HEK293 (cell line): ENCODE results near the gene MAGI1.

ENCODE experiments used
- CTCF ChIA-PET: fragments of 350-600 bp; formaldehyde crosslinking; extraction: SDS; loops from one replicate; lab custom pipeline; 2021; ENCODE audit warnings: antibody characterized with exemption; lab: Yijun Ruan, JAX
- POLR2A ChIA-PET: fragments of 300-600 bp; formaldehyde crosslinking; extraction: SDS; loops from one replicate; lab custom pipeline; 2020; ENCODE audit warnings: antibody characterized with exemption, inconsistent platforms; lab: Yijun Ruan, JAX
- H3K27ac ChIP-seq: fragments of 200-500 bp; sonication (Bioruptor generic); 2 replicates; pipeline ENCODE4 v1.5.1; 2014; ENCODE audit warnings: low read depth, low read length, control low read depth, inconsistent platforms; ENCODE audit errors: extremely low read depth
- H3K36me3 ChIP-seq, 2 experiments: fragments of 200-500 bp in 1 of 2; sonication (Bioruptor generic) in 1 of 2; 1 replicate in 1 of 2; 2 replicates in 1 of 2; pipeline ENCODE4 v1.5.1; 2014 to 2017; ENCODE audit warnings: inconsistent platforms in 2 of 2, low read length in 2 of 2; ENCODE audit not compliant: control insufficient read depth in 2 of 2, insufficient read depth in 1 of 2
- H3K4me1 ChIP-seq: fragments of 200-500 bp; sonication (Bioruptor generic); 2 replicates; pipeline ENCODE4 v1.5.1; 2014; ENCODE audit warnings: mild to moderate bottlenecking, low read length, inconsistent platforms; ENCODE audit not compliant: control insufficient read depth, insufficient read depth
- H3K4me3 ChIP-seq: 2 replicates; pipeline ENCODE4 v1.5.1; 2011; ENCODE audit warnings: low read depth, mild to moderate bottlenecking, control low read depth, low read length, moderate library complexity
- H3K9me3 ChIP-seq: fragments of 200-500 bp; sonication (Bioruptor generic); 2 replicates; pipeline ENCODE4 v1.5.1; 2014; ENCODE audit warnings: low read depth, low read length, inconsistent platforms; ENCODE audit not compliant: control insufficient read depth, insufficient read depth
- GLI2 ChIP-seq: fragments of 450-650 bp; formaldehyde crosslinking; IDR thresholded peaks from 2 replicates; pipeline ENCODE4; 2017; ENCODE audit warnings: missing biosample characterization, missing genetic modification characterization, low read depth, borderline replicate concordance
- GLI4 ChIP-seq: fragments of 450-650 bp; formaldehyde crosslinking; IDR thresholded peaks from 2 replicates; pipeline ENCODE4 v1.5.1; 2016; ENCODE audit warnings: missing biosample characterization, missing genetic modification characterization
- HOXA7 ChIP-seq: sonication (generic); formaldehyde crosslinking; IDR thresholded peaks from 2 replicates; pipeline ENCODE4 v1.8.1; 2022; ENCODE audit warnings: missing genetic modification reagents, borderline replicate concordance
- INSM2 ChIP-seq: fragments of 450-650 bp; formaldehyde crosslinking; IDR thresholded peaks from 2 replicates; pipeline ENCODE4 v1.5.1; 2016; ENCODE audit warnings: missing biosample characterization, missing genetic modification characterization
- PRDM10 ChIP-seq: fragments of 450-650 bp; formaldehyde crosslinking; IDR thresholded peaks from 2 replicates; pipeline ENCODE4 v1.5.1; 2016; ENCODE audit warnings: missing biosample characterization, missing genetic modification characterization
- SCRT1 ChIP-seq: fragments of 450-650 bp; formaldehyde crosslinking; IDR thresholded peaks from 2 replicates; pipeline ENCODE4 v1.5.1; 2016; ENCODE audit warnings: missing biosample characterization, missing genetic modification characterization, borderline replicate concordance
- TRIM28 ChIP-seq: IDR thresholded peaks from 2 replicates; pipeline ENCODE4 v1.6.1; 2011; ENCODE audit warnings: low read length, control low read depth, borderline replicate concordance
- ZBTB17 ChIP-seq: fragments of 450-650 bp; formaldehyde crosslinking; IDR thresholded peaks from 2 replicates; pipeline ENCODE4 v1.5.1; 2016; ENCODE audit warnings: missing biosample characterization, missing genetic modification characterization
- ZBTB20 ChIP-seq: fragments of 450-650 bp; formaldehyde crosslinking; IDR thresholded peaks from 2 replicates; pipeline ENCODE4 v1.5.1; 2016; ENCODE audit warnings: missing biosample characterization, missing genetic modification characterization
- ZBTB48 ChIP-seq: fragments of 450-650 bp; formaldehyde crosslinking; IDR thresholded peaks from 2 replicates; pipeline ENCODE4 v1.5.1; 2016; ENCODE audit warnings: missing biosample characterization, missing genetic modification characterization
- ZEB2 ChIP-seq: fragments of 450-650 bp; formaldehyde crosslinking; IDR thresholded peaks from 2 replicates; pipeline ENCODE4 v1.5.1; 2016; ENCODE audit warnings: missing biosample characterization, missing genetic modification characterization
- ZNF184 ChIP-seq: fragments of 450-650 bp; IDR thresholded peaks from 2 replicates; pipeline ENCODE4 v1.5.1; 2018; ENCODE audit warnings: missing biosample characterization, mild to moderate bottlenecking, missing genetic modification characterization
- ZNF366 ChIP-seq: fragments of 450-650 bp; formaldehyde crosslinking; conservative IDR thresholded peaks from 2 replicates; pipeline ENCODE4 v1.5.1; 2016; ENCODE audit warnings: missing biosample characterization, missing genetic modification characterization
- ZNF394 ChIP-seq: fragments of 450-650 bp; formaldehyde crosslinking; IDR thresholded peaks from 2 replicates; pipeline ENCODE4 v1.5.1; 2016; ENCODE audit warnings: missing biosample characterization, missing genetic modification characterization, mild to moderate bottlenecking, moderate library complexity, borderline replicate concordance
- ZNF449 ChIP-seq: fragments of 450-650 bp; formaldehyde crosslinking; IDR thresholded peaks from 2 replicates; pipeline ENCODE4 v1.5.1; 2017; ENCODE audit warnings: missing biosample characterization, mild to moderate bottlenecking, missing genetic modification characterization, moderate library complexity
- ZNF596 ChIP-seq: fragments of 450-650 bp; IDR thresholded peaks from 2 replicates; pipeline ENCODE4 v1.5.0; 2018; ENCODE audit warnings: missing biosample characterization, mild to moderate bottlenecking, missing genetic modification characterization, moderate library complexity
- ZNF629 ChIP-seq: fragments of 450-650 bp; formaldehyde crosslinking; IDR thresholded peaks from 2 replicates; pipeline ENCODE4 v1.5.1; 2017; ENCODE audit warnings: missing biosample characterization, missing genetic modification characterization
- ZNF843 ChIP-seq: fragments of 450-650 bp; formaldehyde crosslinking; IDR thresholded peaks from 2 replicates; pipeline ENCODE4 v1.5.1; 2016; ENCODE audit warnings: missing biosample characterization, missing genetic modification characterization
- ZSCAN4 ChIP-seq: fragments of 450-650 bp; formaldehyde crosslinking; IDR thresholded peaks from 2 replicates; pipeline ENCODE4 v1.5.1; 2017; ENCODE audit warnings: missing biosample characterization, missing genetic modification characterization
- ZXDB ChIP-seq: fragments of 450-650 bp; formaldehyde crosslinking; IDR thresholded peaks from 2 replicates; pipeline ENCODE4 v1.5.1; 2016; ENCODE audit warnings: missing biosample characterization, missing genetic modification characterization

MAGI1 gene

GRCh38 chr3:65575376-65575840 lies 463.3 kb downstream of the MAGI1 start (continued):
- TF ChIP-seq PRDM10, result 0 out of 2 replicates have a peak, but pooled peaks have one; percentile 16
- TF ChIP-seq ZNF394 (tag by site-specific recombination), result no peak
- no peak for TF ChIP-seq ZSCAN4 (tag by site-specific recombination)
- no peak for TF ChIP-seq GLI2
- TF ChIP-seq ZNF366 (tag by site-specific recombination), result peak; percentile 53
- TF ChIP-seq ZNF843 (tag by site-specific recombination), result 0 out of 2 replicates have a peak, but pooled peaks have one; percentile 15
- TF ChIP-seq ZEB2 (tag by site-specific recombination), result 0 out of 2 replicates have a peak, but pooled peaks have one; percentile 32
- TF ChIP-seq ZNF184 (tag by site-specific recombination), result no peak
- peak; percentile 21; the same call in 1 of the 2 replicates for TF ChIP-seq ZBTB17 (tag by site-specific recombination)
- peak; percentile 65; the same call in 1 of the 2 replicates for TF ChIP-seq ZBTB20 (tag by site-specific recombination)
- peak; percentile 56 for TF ChIP-seq ZNF629 (tag by site-specific recombination)
- no peak for TF ChIP-seq GLI4

- POLR2A ChIA-PET, result no interaction called here
Measured at GRCh38 chr3:65573548-65574116, 465.1 kb downstream of the MAGI1 start.

More at GRCh38 chr3:65573548-65574116, 465.1 kb downstream of the MAGI1 start:
- Histone ChIP-seq H3K36me3 (no peaks in the 10 kb centered on the region), H3K27ac (no peak overlapping the region)
- CTCF ChIA-PET, result no interaction called here
- TF ChIP-seq SCRT1 (no peak), HOXA7 (no peak), INSM2 (tag by site-specific recombination) (no peak), TRIM28 (no peak), ZNF596 (tag by site-specific recombination) (no peak), ZBTB48 (tag by site-specific recombination) (no peak), ZXDB (tag by site-specific recombination) (no peak), ZNF449 (tag by site-specific recombination) (no peak), GLI2 (no peak)
- TF ChIP-seq, all 188 proteins: peak for 0
- Histone ChIP-seq H3K9me3 (no peaks in the 10 kb centered on the region), H3K4me1 (no peaks in the 10 kb centered on the region), H3K4me3 (no peak overlapping the region)
